Astrocyte of the spinal cord (primary cell): ENCODE measurements around the gene CACFD1.

Experiments
- DNase-seq: peaks from one replicate; pipeline ENCODE4 v3.0.0; 2011; ENCODE audit warnings: low read depth, low spot score
- H3K4me3 ChIP-seq: 2 replicates; pipeline ENCODE4 v1.5.1; 2011; ENCODE audit warnings: low read depth, mild to moderate bottlenecking, low read length, moderate library complexity
- CTCF ChIP-seq: IDR thresholded peaks from 2 replicates; pipeline ENCODE4 v1.5.1; 2012; ENCODE audit warnings: low read depth, mild to moderate bottlenecking, low read length, inconsistent platforms
- in situ Hi-C: cut with HindIII; loops from 2 replicates; pipeline ENCODE4 v1.10.0; 2017; ENCODE audit warnings: low sequenced_read_pairs

The CACFD1 gene

GRCh38 chr9:133471551-133472276 lies 11.9 kb downstream of the CACFD1 start:
- no peak overlapping the region for H3K4me3 ChIP-seq
- in situ Hi-C loops: no loop called here
- DNase-seq: no peak
- no peak for TF ChIP-seq CTCF

GRCh38 chr9:133472277-133472645 lies 12.5 kb downstream of the CACFD1 start:
- no peak for TF ChIP-seq CTCF
- in situ Hi-C loops: no loop called here
- no peak overlapping the region for H3K4me3 ChIP-seq
- no peak for DNase-seq

- H3K4me3 ChIP-seq: no peak overlapping the region
- in situ Hi-C loops: no loop called here
- TF ChIP-seq CTCF: no peak
- DNase-seq: no peak
Observed at GRCh38 chr9:133472753-133473378, 13.1 kb downstream of the CACFD1 start.

GRCh38 chr9:133473743-133474142 lies 14.0 kb downstream of the CACFD1 start:
- H3K4me3 ChIP-seq: no peak overlapping the region
- in situ Hi-C loops: no loop called here
- DNase-seq: no peak
- no peak for TF ChIP-seq CTCF

GRCh38 chr9:133474215-133474614 lies 14.4 kb downstream of the CACFD1 start:
- in situ Hi-C loops: no loop called here
- TF ChIP-seq CTCF: no peak
- no peak overlapping the region for H3K4me3 ChIP-seq
- no peak for DNase-seq

- no peak for TF ChIP-seq CTCF
- no peak for DNase-seq
- in situ Hi-C loops: no loop called here
- no peak overlapping the region for H3K4me3 ChIP-seq
Observed at GRCh38 chr9:133474853-133475252, 15.1 kb downstream of the CACFD1 start.
